OCI-LY3 (cell line): ENCODE data around the gene CARNS1.

Source experiments
- CTCF ChIP-seq: fragments of 200-600, 300-600 bp; sonication (generic); IDR thresholded peaks from 2 replicates; pipeline ENCODE4 v1.5.1; 2014; ENCODE audit warnings: antibody characterized with exemption, low read length, low read depth
- EZH2phosphoT487 ChIP-seq: fragments of 200-600 bp; shearing (Covaris generic); IDR thresholded peaks from 2 replicates; pipeline ENCODE4 v1.6.1; 2018; ENCODE audit warnings: antibody characterized with exemption, mixed run types, low read depth

- no peak for TF ChIP-seq CTCF
- TF ChIP-seq EZH2phosphoT487, result no peak
Measured at GRCh38 chr11:67419325-67420049, 4.0 kb downstream of the CARNS1 start.
